ENCODE results near the gene RTP1. TPM values are rescaled to one million over a fixed set of nuclear protein-coding genes. Genes with fewer than 3 reads are reported as not detected.

The RTP1 gene
- total and polyA plus RNA-seq, 2 experiments from 2014 or later = 4.4 to 6.3 TPM

DNA sequence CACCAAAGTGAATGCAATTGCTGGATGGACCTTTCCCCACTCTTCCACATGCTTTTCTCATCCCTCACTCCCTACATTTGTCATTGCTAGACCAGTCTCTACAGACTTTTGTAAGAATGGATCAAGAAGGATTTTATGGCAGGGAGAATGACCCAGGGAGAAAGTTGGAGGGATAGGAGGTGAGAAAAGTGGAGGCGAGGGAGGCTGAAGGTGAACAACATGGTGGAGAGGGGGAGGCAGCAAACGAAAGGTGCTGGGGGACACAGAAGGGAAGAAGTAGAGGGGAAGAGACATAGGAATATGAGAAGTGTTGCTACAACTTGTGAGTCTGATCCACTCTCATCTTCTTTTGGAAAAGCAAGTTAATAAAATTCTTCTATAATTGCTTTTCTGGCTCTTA is 24.4 kb upstream of the RTP1 start:
- Histone ChIP-seq H4K20me1 (replicated peaks; ENCODE audit: insufficient read depth) (peaks cover 23% of the 10 kb centered on the region), H3K9me2 (ENCODE audit: insufficient read depth) (no peaks in the 10 kb centered on the region), H3F3A (replicated peaks; ENCODE audit: low read depth) (peaks cover 30% of the 10 kb centered on the region), H3K27ac (ENCODE audit: low read depth) (peak overlapping the region; percentile 97), H3K4me2 (peak overlapping the region; percentile 69), H3K27me3 (ENCODE audit: insufficient read depth) (no peaks in the 10 kb centered on the region), H3K4me1 (ENCODE audit: insufficient read depth) (peaks cover 36% of the 10 kb centered on the region), H2AFZ (no peak overlapping the region), H3K4me3 (peak overlapping the region; percentile 49), H3K36me3 (ENCODE audit: insufficient read depth) (peaks cover 40% of the 10 kb centered on the region), H3K79me2 (replicated peaks; ENCODE audit: insufficient read depth) (peaks cover 52% of the 10 kb centered on the region)
- Mint-ChIP-seq H3K4me3 (no peak overlapping the region), H3K27me3 (ENCODE audit: insufficient read depth, low read depth, poor library complexity) (peaks cover 3% of the 10 kb centered on the region), H3K27ac (no peak overlapping the region), H3K9me3 (no peaks in the 10 kb centered on the region), H3K36me3 (ENCODE audit: low read depth) (peaks cover 8% of the 10 kb centered on the region), H3K4me1 (peaks cover 26% of the 10 kb centered on the region)
- DNase-seq (ENCODE audit: low spot score) (no peak), ATAC-seq (no peak)
- TF ChIP-seq POLR2AphosphoS5 (IDR thresholded peaks at IDR 0.05; ENCODE audit: low read depth) (peak; percentile 58), STAT1 (IDR thresholded peaks at IDR 0.05; ENCODE audit: unreplicated experiment) (no peak)

DNA sequence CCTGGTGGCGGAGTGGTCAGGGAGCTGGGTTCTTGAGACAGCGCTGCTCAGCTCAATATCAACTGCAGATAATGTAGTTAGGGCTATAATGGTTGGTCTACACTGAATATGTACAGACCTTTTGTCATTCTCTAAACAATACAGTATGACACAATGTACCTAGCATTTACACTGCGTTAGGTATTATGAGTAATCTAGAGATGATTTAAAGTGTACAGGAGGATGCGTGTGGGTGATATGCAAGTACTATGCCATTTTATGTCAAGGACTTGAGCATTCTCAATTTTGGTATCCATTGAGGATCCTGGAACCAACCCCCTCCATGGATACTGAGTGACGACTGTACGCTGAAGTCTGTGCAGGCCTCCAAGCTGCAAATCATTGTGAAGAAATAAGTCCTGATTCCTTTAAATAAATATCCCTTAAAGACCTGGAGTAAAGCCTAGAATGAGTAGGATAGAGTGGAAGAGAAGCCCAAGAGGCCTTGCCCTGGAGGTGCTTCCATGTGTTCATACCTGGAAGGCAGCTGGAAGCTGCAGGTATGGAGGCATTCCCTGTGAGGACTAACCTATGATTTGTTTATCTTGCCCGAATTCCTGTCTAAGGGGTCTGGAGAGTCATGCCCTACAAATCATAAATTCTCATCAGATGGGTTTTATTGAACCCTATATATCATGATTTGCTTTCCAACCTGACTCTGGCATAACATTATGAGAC is 15.7 kb upstream of the RTP1 start:
- H3K36me3 ChIP-seq (ENCODE audit: insufficient read depth) = 0 out of 2 replicates have a peak, but pooled peaks cover 10% of the 10 kb centered on the region
- no peaks in the 10 kb centered on the region for H3K27me3 ChIP-seq (ENCODE audit: insufficient read depth)
- H3F3A ChIP-seq (replicated peaks; ENCODE audit: low read depth) = peaks cover 7% of the 10 kb centered on the region
- peaks cover 45% of the 10 kb centered on the region for H3K4me1 ChIP-seq (ENCODE audit: insufficient read depth)
- H3K4me1 Mint-ChIP-seq = peaks cover 67% of the 10 kb centered on the region
- H3K79me2 ChIP-seq (replicated peaks; ENCODE audit: insufficient read depth) = peaks cover 45% of the 10 kb centered on the region
- H3K27ac ChIP-seq (ENCODE audit: low read depth) = peak overlapping the region; percentile 99
- peak overlapping the region; percentile 81 for H3K27ac Mint-ChIP-seq
- TF ChIP-seq, protein P1, sequence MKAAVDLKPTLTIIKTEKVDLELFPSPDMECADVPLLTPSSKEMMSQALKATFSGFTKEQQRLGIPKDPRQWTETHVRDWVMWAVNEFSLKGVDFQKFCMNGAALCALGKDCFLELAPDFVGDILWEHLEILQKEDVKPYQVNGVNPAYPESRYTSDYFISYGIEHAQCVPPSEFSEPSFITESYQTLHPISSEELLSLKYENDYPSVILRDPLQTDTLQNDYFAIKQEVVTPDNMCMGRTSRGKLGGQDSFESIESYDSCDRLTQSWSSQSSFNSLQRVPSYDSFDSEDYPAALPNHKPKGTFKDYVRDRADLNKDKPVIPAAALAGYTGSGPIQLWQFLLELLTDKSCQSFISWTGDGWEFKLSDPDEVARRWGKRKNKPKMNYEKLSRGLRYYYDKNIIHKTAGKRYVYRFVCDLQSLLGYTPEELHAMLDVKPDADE (IDR thresholded peaks at IDR 0.05) = no peak; the same call in 1 of the 2 replicates
- peak; percentile 83 for TF ChIP-seq POLR2AphosphoS5 (IDR thresholded peaks at IDR 0.05; ENCODE audit: low read depth)
- ATAC-seq = peak; percentile 13; the same call in 2 of the 3 replicates
- H3K36me3 Mint-ChIP-seq (ENCODE audit: low read depth) = peaks cover 13% of the 10 kb centered on the region
- no peaks in the 10 kb centered on the region for H3K9me2 ChIP-seq (ENCODE audit: insufficient read depth)
- peak overlapping the region; percentile 71 for H3K4me2 ChIP-seq
- no peak for DNase-seq (ENCODE audit: low spot score)
- H3K27me3 Mint-ChIP-seq (ENCODE audit: insufficient read depth, low read depth, poor library complexity) = peaks cover 8% of the 10 kb centered on the region
- no peaks in the 10 kb centered on the region for H4K20me1 ChIP-seq (replicated peaks; ENCODE audit: insufficient read depth)
- no peak overlapping the region for H2AFZ ChIP-seq
- peak overlapping the region; percentile 41 for H3K4me3 ChIP-seq
- no peak overlapping the region for H3K4me3 Mint-ChIP-seq
- H3K9me3 Mint-ChIP-seq = no peaks in the 10 kb centered on the region

DNA sequence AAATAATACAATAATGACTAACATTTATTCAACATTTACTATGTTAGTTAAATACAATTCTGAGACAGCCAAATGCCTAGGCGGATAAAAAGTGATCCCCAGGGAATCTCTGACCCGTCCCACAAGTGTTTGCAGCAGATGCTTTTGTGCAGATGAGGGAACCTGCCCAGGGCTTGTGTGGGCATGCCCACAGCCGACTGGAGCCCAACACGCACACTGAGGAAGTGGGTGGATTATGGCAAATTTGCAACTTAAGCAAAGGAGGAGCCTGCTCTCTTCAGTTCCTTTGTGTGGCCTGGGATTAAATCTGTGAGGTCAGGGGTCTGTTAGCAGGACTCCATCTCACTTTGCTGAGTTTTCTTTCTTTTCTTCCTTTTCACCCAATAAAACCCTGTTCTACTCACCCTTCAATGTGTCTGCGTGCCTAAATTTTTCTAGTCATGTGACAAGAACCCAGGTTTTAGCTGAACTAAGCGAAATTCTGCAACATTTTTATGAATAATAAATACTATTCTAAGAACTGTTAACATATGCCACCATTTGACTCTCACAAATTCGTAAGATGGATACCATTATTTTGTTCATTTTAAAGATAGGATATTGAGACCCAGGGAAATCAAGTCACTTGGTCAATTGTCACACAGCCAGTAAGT is 13.9 kb upstream of the RTP1 start:
- H3K4me1 Mint-ChIP-seq = peaks cover 73% of the 10 kb centered on the region
- peak overlapping the region; percentile 71 for H3K4me2 ChIP-seq
- H3K4me3 Mint-ChIP-seq = no peak overlapping the region

More for the DNA sequence above, 13.9 kb upstream of the RTP1 start:
- Histone ChIP-seq H3K79me2 (replicated peaks; ENCODE audit: insufficient read depth) (peaks cover 28% of the 10 kb centered on the region), H3K4me3 (no peak overlapping the region), H3K9me2 (ENCODE audit: insufficient read depth) (peaks cover 10% of the 10 kb centered on the region; the same call in 1 of the 2 replicates), H3K27ac (ENCODE audit: low read depth) (peak overlapping the region; percentile 99), H3K36me3 (ENCODE audit: insufficient read depth) (0 out of 2 replicates have a peak, but pooled peaks cover 5% of the 10 kb centered on the region), H2AFZ (no peak overlapping the region), H4K20me1 (replicated peaks; ENCODE audit: insufficient read depth) (no peaks in the 10 kb centered on the region), H3K4me1 (ENCODE audit: insufficient read depth) (peaks cover 56% of the 10 kb centered on the region), H3F3A (replicated peaks; ENCODE audit: low read depth) (peaks cover 9% of the 10 kb centered on the region), H3K27me3 (ENCODE audit: insufficient read depth) (no peaks in the 10 kb centered on the region)
- no peak overlapping the region for H3K27ac Mint-ChIP-seq
- peak; percentile 42 for TF ChIP-seq POLR2AphosphoS5 (IDR thresholded peaks at IDR 0.05; ENCODE audit: low read depth)
- TF ChIP-seq, protein P2, sequence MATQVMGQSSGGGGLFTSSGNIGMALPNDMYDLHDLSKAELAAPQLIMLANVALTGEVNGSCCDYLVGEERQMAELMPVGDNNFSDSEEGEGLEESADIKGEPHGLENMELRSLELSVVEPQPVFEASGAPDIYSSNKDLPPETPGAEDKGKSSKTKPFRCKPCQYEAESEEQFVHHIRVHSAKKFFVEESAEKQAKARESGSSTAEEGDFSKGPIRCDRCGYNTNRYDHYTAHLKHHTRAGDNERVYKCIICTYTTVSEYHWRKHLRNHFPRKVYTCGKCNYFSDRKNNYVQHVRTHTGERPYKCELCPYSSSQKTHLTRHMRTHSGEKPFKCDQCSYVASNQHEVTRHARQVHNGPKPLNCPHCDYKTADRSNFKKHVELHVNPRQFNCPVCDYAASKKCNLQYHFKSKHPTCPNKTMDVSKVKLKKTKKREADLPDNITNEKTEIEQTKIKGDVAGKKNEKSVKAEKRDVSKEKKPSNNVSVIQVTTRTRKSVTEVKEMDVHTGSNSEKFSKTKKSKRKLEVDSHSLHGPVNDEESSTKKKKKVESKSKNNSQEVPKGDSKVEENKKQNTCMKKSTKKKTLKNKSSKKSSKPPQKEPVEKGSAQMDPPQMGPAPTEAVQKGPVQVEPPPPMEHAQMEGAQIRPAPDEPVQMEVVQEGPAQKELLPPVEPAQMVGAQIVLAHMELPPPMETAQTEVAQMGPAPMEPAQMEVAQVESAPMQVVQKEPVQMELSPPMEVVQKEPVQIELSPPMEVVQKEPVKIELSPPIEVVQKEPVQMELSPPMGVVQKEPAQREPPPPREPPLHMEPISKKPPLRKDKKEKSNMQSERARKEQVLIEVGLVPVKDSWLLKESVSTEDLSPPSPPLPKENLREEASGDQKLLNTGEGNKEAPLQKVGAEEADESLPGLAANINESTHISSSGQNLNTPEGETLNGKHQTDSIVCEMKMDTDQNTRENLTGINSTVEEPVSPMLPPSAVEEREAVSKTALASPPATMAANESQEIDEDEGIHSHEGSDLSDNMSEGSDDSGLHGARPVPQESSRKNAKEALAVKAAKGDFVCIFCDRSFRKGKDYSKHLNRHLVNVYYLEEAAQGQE (IDR thresholded peaks at IDR 0.05; ENCODE audit: unreplicated experiment) = no peak
- H3K27me3 Mint-ChIP-seq (ENCODE audit: insufficient read depth, low read depth, poor library complexity) = peaks cover 7% of the 10 kb centered on the region
- DNase-seq (ENCODE audit: low spot score) (no peak), ATAC-seq (no peak; the same call in 2 of the 3 replicates)
- peaks cover 9% of the 10 kb centered on the region; the same call in 2 of the 3 replicates for H3K36me3 Mint-ChIP-seq (ENCODE audit: low read depth)
- no peaks in the 10 kb centered on the region for H3K9me3 Mint-ChIP-seq
